Measurements from ENCODE around the gene NUDT9.
"Not testable (repeated sequence)": the region's sequence is repeated elsewhere in the genome, so short reads cannot be mapped to it uniquely, and the experiment has no call there.

Gene NUDT9

GRCh38 chr4:87422104-87423052 is at the start of gene NUDT9:
Gene NUDT9 (plus strand): TSS chr4:87422573. CDS start chr4:87422906, 333 bp downstream.
- peak; percentile 95 for DNase-seq

GRCh38 chr4:87375719-87376291 is 46.6 kb upstream of the NUDT9 start:
- peak; percentile 49 for DNase-seq

GRCh38 chr4:87377816-87378215 is 44.6 kb upstream of the NUDT9 start:
- no peak for DNase-seq

GRCh38 chr4:87382116-87382515 is 40.3 kb upstream of the NUDT9 start:
- DNase-seq = no peak

- DNase-seq = no peak
Measured at GRCh38 chr4:87382931-87383330, 39.4 kb upstream of the NUDT9 start.

GRCh38 chr4:87384466-87385132 is 37.8 kb upstream of the NUDT9 start:
- not testable (repeated sequence) for DNase-seq

GRCh38 chr4:87387237-87387636 is 35.1 kb upstream of the NUDT9 start:
- no peak for DNase-seq

GRCh38 chr4:87388901-87389300 is 33.5 kb upstream of the NUDT9 start:
- no peak for DNase-seq

- peak; percentile 26 for DNase-seq
Measured at GRCh38 chr4:87390055-87390454, 32.3 kb upstream of the NUDT9 start.

GRCh38 chr4:87390551-87390890 is 31.9 kb upstream of the NUDT9 start:
- DNase-seq = peak; percentile 43

GRCh38 chr4:87390891-87391575 is 31.3 kb upstream of the NUDT9 start, which contains the start of gene HSD17B11:
Gene HSD17B11 (minus strand): TSS chr4:87391188. CDS start chr4:87391070, 118 bp downstream.
- DNase-seq = peak; percentile 94

- no peak for DNase-seq
Measured at GRCh38 chr4:87391576-87392054, 30.8 kb upstream of the NUDT9 start.

GRCh38 chr4:87392183-87392582 is 30.2 kb upstream of the NUDT9 start:
- DNase-seq = peak; percentile 3

GRCh38 chr4:87395073-87395472 is 27.3 kb upstream of the NUDT9 start:
- not testable (repeated sequence) for DNase-seq

- not testable (repeated sequence) for DNase-seq
Measured at GRCh38 chr4:87395851-87396250, 26.5 kb upstream of the NUDT9 start.

- DNase-seq = no peak
Measured at GRCh38 chr4:87399148-87399547, 23.2 kb upstream of the NUDT9 start.

GRCh38 chr4:87399954-87400353 is 22.4 kb upstream of the NUDT9 start:
- DNase-seq = no peak

GRCh38 chr4:87403732-87404131 is 18.6 kb upstream of the NUDT9 start:
- not testable (repeated sequence) for DNase-seq

GRCh38 chr4:87405211-87405820 is 17.1 kb upstream of the NUDT9 start:
- DNase-seq = no peak

- DNase-seq = no peak
Measured at GRCh38 chr4:87406462-87406861, 15.9 kb upstream of the NUDT9 start.

- DNase-seq = not testable (repeated sequence)
Measured at GRCh38 chr4:87406902-87407301, 15.5 kb upstream of the NUDT9 start.

- DNase-seq = no peak
Measured at GRCh38 chr4:87409420-87409939, 12.9 kb upstream of the NUDT9 start.
